IPS-11a (cell line): ENCODE measurements around the gene NEU3.

Source experiments
- H3K4me3 ChIP-seq: one replicate; pipeline ENCODE4 v1.5.1; 2013; ENCODE audit warnings: low read depth, low read length, control low read depth

NEU3 gene

DNA sequence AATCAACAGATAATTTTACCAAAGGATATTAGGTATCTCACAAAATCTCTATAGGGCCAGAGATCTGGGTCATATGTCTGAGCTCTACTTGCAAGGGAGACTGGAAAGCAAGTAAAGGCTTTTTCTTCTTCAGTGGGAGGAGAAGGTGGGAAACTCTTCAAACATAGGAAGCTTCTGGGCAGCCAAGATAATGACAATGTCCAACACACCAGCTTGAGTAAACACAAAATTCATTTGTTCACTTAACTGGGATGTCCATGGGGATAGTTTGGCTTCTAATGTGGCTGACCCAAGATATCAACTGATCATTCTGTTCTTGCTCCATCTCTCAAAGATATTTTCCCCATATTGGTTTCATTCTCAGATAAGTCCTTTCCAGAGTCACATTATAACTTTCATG is 70.6 kb downstream of the NEU3 start:
- no peak overlapping the region for H3K4me3 ChIP-seq

- no peak overlapping the region for H3K4me3 ChIP-seq
Observed at GRCh38 chr11:75063741-75064314, 75.1 kb downstream of the NEU3 start.

GRCh38 chr11:75066061-75066460 is 77.3 kb downstream of the NEU3 start:
- H3K4me3 ChIP-seq = no peak overlapping the region
